ACHN (cell line): ENCODE data around the gene MT1X.

Experiments
- DNase-seq: peaks from one replicate; pipeline ENCODE4 v3.0.0-alpha.2; 2015
- in situ Hi-C: cut with HindIII; loops from 2 replicates; pipeline ENCODE4 v1.10.0; 2017; ENCODE audit warnings: low sequenced_read_pairs, low pct_ligation_motif_present, low pct_unique_long_range_greater_than_20kb

Gene MT1X

DNA sequence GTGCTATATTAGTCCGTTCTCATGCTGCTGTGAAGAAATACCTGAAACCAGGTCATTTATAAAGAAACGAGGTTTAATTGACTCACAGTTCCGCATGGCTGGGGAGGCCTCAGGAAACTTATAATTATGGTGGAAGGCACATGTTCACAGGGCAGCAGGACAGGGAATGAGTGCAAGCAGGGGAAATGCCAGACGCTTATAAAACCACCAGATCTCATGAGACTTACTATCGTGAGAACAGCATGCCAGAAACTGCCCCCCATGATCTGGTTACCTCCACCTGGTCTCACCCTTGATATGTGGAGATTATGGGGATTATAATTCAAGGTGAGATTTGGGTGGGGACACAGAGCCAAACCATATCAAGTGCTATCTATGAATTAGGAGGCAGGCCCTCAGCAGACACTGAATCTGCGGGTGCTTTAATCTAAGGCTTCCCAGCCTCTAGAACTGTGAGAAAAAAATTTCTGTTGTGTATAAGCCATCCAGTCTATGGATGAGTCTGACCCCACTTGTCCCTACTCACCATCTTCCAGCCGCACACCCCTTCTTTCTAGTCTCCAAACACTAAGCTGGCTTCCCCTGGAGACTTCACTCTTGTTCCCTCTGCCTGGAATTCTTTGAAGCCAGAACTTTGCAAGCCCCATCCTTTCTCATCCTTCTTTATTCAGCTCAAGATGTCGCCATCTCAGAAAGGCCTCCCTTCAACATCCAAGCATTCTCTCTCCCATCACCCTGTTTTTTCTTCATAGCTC, 46.9 kb downstream of the MT1X start:
- no peak for DNase-seq

DNA sequence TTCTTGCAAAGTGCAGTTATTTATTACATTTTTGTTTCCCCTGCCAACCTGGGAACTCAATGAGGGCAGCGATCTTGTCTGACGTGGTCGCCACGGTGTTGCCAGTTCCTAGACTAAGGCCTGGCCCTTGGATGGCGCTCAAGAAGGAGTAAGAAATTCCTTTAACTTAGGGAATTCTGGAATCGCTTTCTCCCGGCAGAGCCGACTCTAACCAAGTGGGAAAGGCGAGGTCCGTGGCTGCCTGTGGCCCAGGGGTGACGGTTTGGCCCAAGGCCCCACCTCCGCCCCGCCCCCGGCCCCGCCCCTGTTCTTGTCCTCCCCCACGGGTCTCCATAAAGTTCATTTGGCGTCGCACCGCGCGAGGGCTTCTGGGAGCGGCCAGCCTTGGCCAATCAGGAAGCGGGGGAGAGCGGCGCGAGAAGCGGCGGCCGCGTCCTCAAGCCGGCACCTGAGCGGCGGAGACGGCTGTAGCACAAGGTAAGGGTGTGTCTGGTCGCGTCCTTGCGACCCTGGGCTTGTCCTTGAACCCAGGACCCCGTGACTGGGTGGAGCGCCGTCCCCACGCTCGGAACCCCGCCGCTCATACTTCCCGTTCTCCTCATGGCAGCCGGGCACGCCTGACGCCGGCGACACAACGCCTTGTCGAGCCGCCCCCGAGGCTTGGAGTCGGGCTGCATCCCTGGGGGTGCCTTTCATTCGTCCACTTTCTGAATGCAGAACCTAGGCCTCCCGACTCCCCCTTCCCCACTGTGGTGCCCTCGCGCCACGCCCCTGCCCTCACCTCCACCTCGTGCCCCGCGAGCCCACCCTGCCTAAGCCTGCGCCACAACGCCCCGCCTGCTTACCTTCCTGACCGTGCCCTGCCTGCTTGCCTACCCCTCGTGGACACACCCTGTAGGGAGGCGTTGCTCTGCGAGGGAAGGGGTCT, 47.7 kb downstream of the MT1X start, which contains the start of gene NUP93:
TSS of gene NUP93 (plus strand) at position 395 of the 928 bp plus-strand sequence. CDS start 18,119 bp downstream, outside the sequence.
- peak; percentile 97 for DNase-seq
- in situ Hi-C loops: no loop called here

More for the DNA sequence above, 46.9 kb downstream of the MT1X start:
- in situ Hi-C loops: no loop called here

DNA sequence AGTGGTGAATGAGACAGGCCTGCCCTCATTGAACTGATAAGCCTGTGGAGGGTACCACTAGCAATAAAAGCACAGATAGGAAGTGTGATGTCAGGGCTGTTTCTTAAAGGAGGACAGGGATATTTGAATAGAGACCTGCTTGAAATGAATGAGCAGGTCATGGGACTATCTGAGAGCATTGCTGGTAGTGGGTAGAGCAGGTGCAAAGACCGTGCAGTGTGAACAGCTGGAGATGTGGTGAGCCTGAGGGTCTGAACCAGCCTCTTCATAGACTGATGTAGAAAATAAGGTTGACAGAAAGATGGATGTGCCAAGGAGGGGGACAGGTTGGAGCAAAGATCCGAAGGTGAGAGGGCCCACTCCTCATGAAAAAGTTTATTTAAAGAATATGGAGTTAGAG, 50.1 kb downstream of the MT1X start:
- DNase-seq: no peak
- in situ Hi-C loops: no loop called here

DNA sequence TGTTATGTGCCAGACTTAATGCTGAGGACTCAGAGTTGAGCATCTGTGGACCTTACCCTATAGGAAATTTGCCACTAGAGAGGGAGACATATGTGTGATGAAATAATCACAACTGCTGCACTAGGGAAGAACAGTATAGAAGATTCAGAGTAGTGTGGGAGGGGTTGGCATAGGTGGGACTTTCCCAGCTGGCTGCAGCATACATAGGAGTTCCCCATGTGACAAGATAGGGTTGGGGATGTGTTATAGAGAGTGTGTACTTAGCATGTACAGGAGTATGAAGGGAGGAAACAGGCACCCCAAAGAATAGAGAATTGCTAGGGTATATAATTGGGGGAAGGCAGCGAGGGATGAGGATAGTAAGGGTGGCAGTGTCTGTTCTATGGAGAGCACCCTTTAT, 50.6 kb downstream of the MT1X start:
- in situ Hi-C loops: no loop called here
- DNase-seq: no peak
